ENCODE measurements around the gene FASN. TPM values are rescaled to one million over a fixed set of nuclear protein-coding genes. Genes with fewer than 3 reads are reported as not detected.

FASN gene
- total and polyA plus RNA-seq, 2 of the 13 experiments (the other 11 are each of a cell fraction or from before 2014, with no cell fraction given), result 51.7 to 101 TPM

- TF ChIP-seq GFI1 (CRISPR knock-in tag; IDR thresholded peaks at IDR 0.05; ENCODE audit: borderline replicate concordance), result no peak
- no peak for TF ChIP-seq HNRNPK (IDR thresholded peaks at IDR 0.05; ENCODE audit: low read depth, low read length, poor library complexity, severe bottlenecking)
- no peak; the same call in 1 of the 2 replicates for TF ChIP-seq ZNF772 (CRISPR knock-in tag; IDR thresholded peaks at IDR 0.05)
- no peak for TF ChIP-seq SIN3B (IDR thresholded peaks at IDR 0.05; ENCODE audit: low read length)
- no peak for TF ChIP-seq ZFP36L2 (CRISPR knock-in tag; IDR thresholded peaks at IDR 0.05)
- no peak for TF ChIP-seq RORA (CRISPR knock-in tag; IDR thresholded peaks at IDR 0.05)
- no peak for TF ChIP-seq FOSL1 (CRISPR knock-in tag; IDR thresholded peaks at IDR 0.05; ENCODE audit: borderline replicate concordance)
- TF ChIP-seq ZFYVE20 (CRISPR knock-in tag; IDR thresholded peaks at IDR 0.05; ENCODE audit: borderline replicate concordance, low read depth), result 0 out of 2 replicates have a peak, but pooled peaks have one; percentile 16
- no peak for TF ChIP-seq NFE2L2 (IDR thresholded peaks at IDR 0.05; ENCODE audit: low read length)
- no peak for TF ChIP-seq PTBP1 (IDR thresholded peaks at IDR 0.05; ENCODE audit: low read depth, low read length, poor library complexity, severe bottlenecking)
- TF ChIP-seq, protein P1, sequence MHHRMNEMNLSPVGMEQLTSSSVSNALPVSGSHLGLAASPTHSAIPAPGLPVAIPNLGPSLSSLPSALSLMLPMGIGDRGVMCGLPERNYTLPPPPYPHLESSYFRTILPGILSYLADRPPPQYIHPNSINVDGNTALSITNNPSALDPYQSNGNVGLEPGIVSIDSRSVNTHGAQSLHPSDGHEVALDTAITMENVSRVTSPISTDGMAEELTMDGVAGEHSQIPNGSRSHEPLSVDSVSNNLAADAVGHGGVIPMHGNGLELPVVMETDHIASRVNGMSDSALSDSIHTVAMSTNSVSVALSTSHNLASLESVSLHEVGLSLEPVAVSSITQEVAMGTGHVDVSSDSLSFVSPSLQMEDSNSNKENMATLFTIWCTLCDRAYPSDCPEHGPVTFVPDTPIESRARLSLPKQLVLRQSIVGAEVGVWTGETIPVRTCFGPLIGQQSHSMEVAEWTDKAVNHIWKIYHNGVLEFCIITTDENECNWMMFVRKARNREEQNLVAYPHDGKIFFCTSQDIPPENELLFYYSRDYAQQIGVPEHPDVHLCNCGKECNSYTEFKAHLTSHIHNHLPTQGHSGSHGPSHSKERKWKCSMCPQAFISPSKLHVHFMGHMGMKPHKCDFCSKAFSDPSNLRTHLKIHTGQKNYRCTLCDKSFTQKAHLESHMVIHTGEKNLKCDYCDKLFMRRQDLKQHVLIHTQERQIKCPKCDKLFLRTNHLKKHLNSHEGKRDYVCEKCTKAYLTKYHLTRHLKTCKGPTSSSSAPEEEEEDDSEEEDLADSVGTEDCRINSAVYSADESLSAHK (CRISPR knock-in tag; IDR thresholded peaks at IDR 0.05; ENCODE audit: borderline replicate concordance), result no peak
- no peak for TF ChIP-seq ZSCAN20 (CRISPR knock-in tag; IDR thresholded peaks at IDR 0.05; ENCODE audit: borderline replicate concordance)
- TF ChIP-seq PHF5A (CRISPR knock-in tag; IDR thresholded peaks at IDR 0.05; ENCODE audit: low read depth, unreplicated experiment), result no peak
- TF ChIP-seq NR2C2 (CRISPR knock-in tag; IDR thresholded peaks at IDR 0.05; ENCODE audit: borderline replicate concordance), result no peak; the same call in 1 of the 2 replicates
- no peak for TF ChIP-seq ZNF747 (CRISPR knock-in tag; IDR thresholded peaks at IDR 0.05; ENCODE audit: borderline replicate concordance)
- TF ChIP-seq, protein P2, sequence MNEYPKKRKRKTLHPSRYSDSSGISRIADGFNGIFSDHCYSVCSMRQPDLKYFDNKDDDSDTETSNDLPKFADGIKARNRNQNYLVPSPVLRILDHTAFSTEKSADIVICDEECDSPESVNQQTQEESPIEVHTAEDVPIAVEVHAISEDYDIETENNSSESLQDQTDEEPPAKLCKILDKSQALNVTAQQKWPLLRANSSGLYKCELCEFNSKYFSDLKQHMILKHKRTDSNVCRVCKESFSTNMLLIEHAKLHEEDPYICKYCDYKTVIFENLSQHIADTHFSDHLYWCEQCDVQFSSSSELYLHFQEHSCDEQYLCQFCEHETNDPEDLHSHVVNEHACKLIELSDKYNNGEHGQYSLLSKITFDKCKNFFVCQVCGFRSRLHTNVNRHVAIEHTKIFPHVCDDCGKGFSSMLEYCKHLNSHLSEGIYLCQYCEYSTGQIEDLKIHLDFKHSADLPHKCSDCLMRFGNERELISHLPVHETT (CRISPR knock-in tag; conservative IDR thresholded peaks at IDR 0.05), result 0 out of 2 replicates have a peak, but pooled peaks have one; percentile 22
- TF ChIP-seq GTF2F1 (IDR thresholded peaks at IDR 0.05; ENCODE audit: low read length), result no peak
- TF ChIP-seq DNMT3B (CRISPR knock-in tag; conservative IDR thresholded peaks at IDR 0.05), result no peak
- TF ChIP-seq IRF2 (CRISPR knock-in tag; IDR thresholded peaks at IDR 0.05), result no peak
- no peak for TF ChIP-seq SRSF1 (optimal IDR thresholded peaks at IDR 0.05; ENCODE audit: low read depth, low read length)
- TF ChIP-seq, protein P3, sequence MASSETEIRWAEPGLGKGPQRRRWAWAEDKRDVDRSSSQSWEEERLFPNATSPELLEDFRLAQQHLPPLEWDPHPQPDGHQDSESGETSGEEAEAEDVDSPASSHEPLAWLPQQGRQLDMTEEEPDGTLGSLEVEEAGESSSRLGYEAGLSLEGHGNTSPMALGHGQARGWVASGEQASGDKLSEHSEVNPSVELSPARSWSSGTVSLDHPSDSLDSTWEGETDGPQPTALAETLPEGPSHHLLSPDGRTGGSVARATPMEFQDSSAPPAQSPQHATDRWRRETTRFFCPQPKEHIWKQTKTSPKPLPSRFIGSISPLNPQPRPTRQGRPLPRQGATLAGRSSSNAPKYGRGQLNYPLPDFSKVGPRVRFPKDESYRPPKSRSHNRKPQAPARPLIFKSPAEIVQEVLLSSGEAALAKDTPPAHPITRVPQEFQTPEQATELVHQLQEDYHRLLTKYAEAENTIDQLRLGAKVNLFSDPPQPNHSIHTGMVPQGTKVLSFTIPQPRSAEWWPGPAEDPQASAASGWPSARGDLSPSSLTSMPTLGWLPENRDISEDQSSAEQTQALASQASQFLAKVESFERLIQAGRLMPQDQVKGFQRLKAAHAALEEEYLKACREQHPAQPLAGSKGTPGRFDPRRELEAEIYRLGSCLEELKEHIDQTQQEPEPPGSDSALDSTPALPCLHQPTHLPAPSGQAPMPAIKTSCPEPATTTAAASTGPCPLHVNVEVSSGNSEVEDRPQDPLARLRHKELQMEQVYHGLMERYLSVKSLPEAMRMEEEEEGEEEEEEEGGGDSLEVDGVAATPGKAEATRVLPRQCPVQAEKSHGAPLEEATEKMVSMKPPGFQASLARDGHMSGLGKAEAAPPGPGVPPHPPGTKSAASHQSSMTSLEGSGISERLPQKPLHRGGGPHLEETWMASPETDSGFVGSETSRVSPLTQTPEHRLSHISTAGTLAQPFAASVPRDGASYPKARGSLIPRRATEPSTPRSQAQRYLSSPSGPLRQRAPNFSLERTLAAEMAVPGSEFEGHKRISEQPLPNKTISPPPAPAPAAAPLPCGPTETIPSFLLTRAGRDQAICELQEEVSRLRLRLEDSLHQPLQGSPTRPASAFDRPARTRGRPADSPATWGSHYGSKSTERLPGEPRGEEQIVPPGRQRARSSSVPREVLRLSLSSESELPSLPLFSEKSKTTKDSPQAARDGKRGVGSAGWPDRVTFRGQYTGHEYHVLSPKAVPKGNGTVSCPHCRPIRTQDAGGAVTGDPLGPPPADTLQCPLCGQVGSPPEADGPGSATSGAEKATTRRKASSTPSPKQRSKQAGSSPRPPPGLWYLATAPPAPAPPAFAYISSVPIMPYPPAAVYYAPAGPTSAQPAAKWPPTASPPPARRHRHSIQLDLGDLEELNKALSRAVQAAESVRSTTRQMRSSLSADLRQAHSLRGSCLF (CRISPR knock-in tag; IDR thresholded peaks at IDR 0.05; ENCODE audit: borderline replicate concordance), result no peak
Measured at GRCh38 chr17:82076785-82077591, 21.0 kb downstream of the FASN start (continued).

All from HepG2 (cell line).